Tibial nerve (tissue), 4 donors: ENCODE data around the gene AOPEP.

Experiments used
- CTCF ChIP-seq, 5 experiments: fragments of 200-600 bp in 3 of 5; fragments of 450-650 bp in 2 of 5; sonication (generic) in 3 of 5; IDR thresholded peaks; one replicate each; pipeline ENCODE4 v1.5.1; 2016 to 2019; ENCODE audit warnings: antibody characterized with exemption in 5 of 5, mild to moderate bottlenecking in 3 of 5, moderate library complexity in 2 of 5
- EP300 ChIP-seq, 2 donors: sonication (generic); formaldehyde crosslinking; IDR thresholded peaks; one replicate each; pipeline ENCODE4 v1.6.1; 2017; ENCODE audit warnings: antibody characterized with exemption in 2 of 2, mild to moderate bottlenecking in 1 of 2
- POLR2A ChIP-seq, 2 donors: fragments of 450-650 bp; IDR thresholded peaks; one replicate each; pipeline ENCODE4 v1.6.1; 2017; ENCODE audit warnings: antibody characterized with exemption in 2 of 2, mild to moderate bottlenecking in 2 of 2, moderate library complexity in 2 of 2

- no peak for TF ChIP-seq CTCF (IDR thresholded peaks at IDR 0.05)
- TF ChIP-seq POLR2A (IDR thresholded peaks at IDR 0.05) = no peak
- no peak for TF ChIP-seq EP300 (IDR thresholded peaks at IDR 0.05)
Measured at GRCh38 chr9:94974154-94974879, 247.8 kb downstream of the AOPEP start.
